ENCODE measurements around the gene THRAP3. TPM values are rescaled to one million over a fixed set of nuclear protein-coding genes. Genes with fewer than 3 reads are reported as not detected.
"Not testable (repeated sequence)": the region's sequence is repeated elsewhere in the genome, so short reads cannot be mapped to it uniquely, and the experiment has no call there.

Gene THRAP3
- total and polyA plus RNA-seq, 2 donors (not counting 3 experiments of a cell fraction or from before 2014, with no cell fraction given): 38.0 to 144 TPM

DNA sequence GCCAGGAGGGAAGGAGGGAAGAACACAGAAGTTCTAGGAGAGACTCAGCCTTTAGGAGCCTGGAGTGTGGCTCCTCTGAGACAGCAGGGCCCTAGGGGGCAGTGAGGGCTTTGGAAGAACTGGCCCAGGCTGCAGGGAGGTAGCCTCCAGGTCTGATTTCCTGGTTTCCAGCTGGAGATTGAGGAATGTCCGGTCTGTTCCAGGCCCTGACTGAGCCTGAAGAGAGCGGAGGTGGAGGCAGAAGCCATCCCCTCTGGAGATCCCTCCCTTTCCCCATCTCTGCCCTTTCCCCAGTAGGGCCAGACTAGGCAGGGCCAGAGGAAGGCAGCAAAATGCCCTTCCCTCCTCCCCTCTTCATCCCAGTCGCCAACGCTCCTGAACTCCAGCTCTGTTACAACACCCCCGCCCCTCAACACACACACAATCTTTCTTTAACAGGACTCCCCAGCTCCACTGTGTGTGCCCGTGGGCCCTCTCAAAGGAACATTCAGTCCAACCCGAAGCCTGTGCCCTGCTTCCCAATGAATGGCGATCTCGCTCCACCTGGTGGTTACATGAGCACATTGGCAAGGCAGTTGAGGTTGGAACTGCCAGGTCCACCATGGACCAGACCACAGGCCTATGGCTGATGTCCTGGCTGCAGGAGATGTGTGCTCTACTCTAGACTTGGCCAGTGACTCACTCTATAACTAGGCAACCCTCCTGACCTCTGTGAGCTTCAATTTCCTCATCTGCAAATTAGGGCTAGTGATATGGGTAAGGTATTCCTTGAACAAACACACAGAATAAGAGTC, 36.2 kb upstream of the THRAP3 start:
- Histone ChIP-seq H3K27ac (ENCODE audit: insufficient read depth, low read depth, low read length) (peak overlapping the region; percentile 46), H2AFZ (ENCODE audit: low read depth, low read length) (peak overlapping the region; percentile 31), H4K20me1 (replicated peaks; ENCODE audit: control insufficient read depth, extremely low read depth, insufficient read depth, low read length) (no peaks in the 10 kb centered on the region), H3K4me1 (ENCODE audit: control insufficient read depth, extremely low read depth, insufficient read depth, low read length) (peaks cover 6% of the 10 kb centered on the region), H3K4me2 (ENCODE audit: insufficient read depth, low read length) (no peak overlapping the region), H3K9me3 (replicated peaks; ENCODE audit: control insufficient read depth, insufficient read depth, low read length) (no peaks in the 10 kb centered on the region), H3K36me3 (ENCODE audit: control insufficient read depth in 2 of 2, extremely low read depth in 1 of 2, insufficient read depth in 2 of 2, low read length in 2 of 2) (no peaks in the 10 kb centered on the region), H3K27me3 (ENCODE audit: control insufficient read depth in 2 of 2, insufficient read depth in 2 of 2, low read length in 2 of 2) (no peaks in the 10 kb centered on the region), H3K4me3 (replicated peaks in 1 of 3; ENCODE audit: insufficient read depth in 1 of 3, low read depth in 1 of 3, low read length in 3 of 3) (no peak overlapping the region), H3K9ac (replicated peaks; ENCODE audit: extremely low read depth, insufficient read depth, low read length) (peak overlapping the region; percentile 39), H3K9me1 (replicated peaks; ENCODE audit: control insufficient read depth, extremely low read depth, insufficient read depth, low read length) (no peaks in the 10 kb centered on the region), H3K79me2 (ENCODE audit: control insufficient read depth, insufficient read depth, low read length) (no peaks in the 10 kb centered on the region)
- intact Hi-C loops (cut with micrococcal nuclease) (loop anchor here (1.0 kb wide), 7 partner anchors 27 to 97 kb away; partner anchors contain the start of genes THRAP3 and TRAPPC3), dilution Hi-C loops (cut with MboI; ENCODE audit: extremely low pct_ligation_motif_present, low sequenced_read_pairs) (no loop called here)
- POLR2A ChIA-PET: interaction anchor here (0.6 to 1.7 kb wide), 6 partner anchors 28 to 79 kb away, joined by 3 to 12 read pairs (median 5); partner anchors contain the start of genes THRAP3 and TRAPPC3
- BruUV-seq (replicated peaks): no TSS peak
- no peak for TF ChIP-seq EZH2 (IDR thresholded peaks at IDR 0.05; ENCODE audit: borderline replicate concordance, low read depth, low read length, severe bottlenecking)
- TF ChIP-seq POLR2A (IDR thresholded peaks at IDR 0.05; ENCODE audit: low read depth, low read length): peak; percentile 65
- TF ChIP-seq POLR2AphosphoS5 (IDR thresholded peaks at IDR 0.05; ENCODE audit: insufficient read depth, low read depth, low read length): peak; percentile 46
- TF ChIP-seq CTCF (IDR thresholded peaks at IDR 0.05; ENCODE audit: extremely low read depth in 1 of 2, insufficient read depth in 1 of 2, low read depth in 1 of 2, low read length in 2 of 2): peak; percentile 83 to 89
- peak; percentile 92 for DNase-seq (ENCODE audit: low read depth, low spot score)
- peak; percentile 98 for FAIRE-seq
- CTCF ChIA-PET: interaction anchor here (0.6 to 5.7 kb wide), 35 partner anchors 9 to 181 kb away, joined by 3 to 201 read pairs (median 6); partner anchors contain the start of genes EVA1B, MAP7D1, THRAP3 and TRAPPC3

- H3K4me1 ChIP-seq (ENCODE audit: control insufficient read depth, extremely low read depth, insufficient read depth, low read length); DNase-seq (ENCODE audit: low read depth, low spot score); H3K27me3 ChIP-seq (ENCODE audit: control insufficient read depth in 2 of 2, insufficient read depth in 2 of 2, low read length in 2 of 2); H3K4me2 ChIP-seq (ENCODE audit: insufficient read depth, low read length); dilution Hi-C loops (cut with MboI; ENCODE audit: extremely low pct_ligation_motif_present, low sequenced_read_pairs); H3K9ac ChIP-seq (replicated peaks; ENCODE audit: extremely low read depth, insufficient read depth, low read length); H3K9me1 ChIP-seq (replicated peaks; ENCODE audit: control insufficient read depth, extremely low read depth, insufficient read depth, low read length); H3K27ac ChIP-seq (ENCODE audit: insufficient read depth, low read depth, low read length); H3K9me3 ChIP-seq (replicated peaks; ENCODE audit: control insufficient read depth, insufficient read depth, low read length); H3K36me3 ChIP-seq (ENCODE audit: control insufficient read depth in 2 of 2, extremely low read depth in 1 of 2, insufficient read depth in 2 of 2, low read length in 2 of 2); H3K4me3 ChIP-seq (replicated peaks in 1 of 3; ENCODE audit: insufficient read depth in 1 of 3, low read depth in 1 of 3, low read length in 3 of 3); H3K79me2 ChIP-seq (ENCODE audit: control insufficient read depth, insufficient read depth, low read length); intact Hi-C loops (cut with micrococcal nuclease); FAIRE-seq; H2AFZ ChIP-seq (ENCODE audit: low read depth, low read length); H4K20me1 ChIP-seq (replicated peaks; ENCODE audit: control insufficient read depth, extremely low read depth, insufficient read depth, low read length); BruUV-seq (replicated peaks); POLR2A ChIA-PET: not testable (repeated sequence)
- CTCF ChIA-PET: interaction anchor here (1.5 to 1.9 kb wide), 2 partner anchors 9 to 27 kb away, joined by 3 to 8 read pairs; partner anchors contain the start of gene THRAP3
These were observed 27.4 kb upstream of the THRAP3 start for GRCh38 chr1:36196805-36197204.
